Activated CD4-positive, alpha-beta T cell treated with anti-CD3 and anti-CD28 coated beads, Interleukin-2, amount 50 U/mL, for 24 hours (primary cell): Measurements from ENCODE around the gene DYNLT1.
"Not testable (repeated sequence)": the region's sequence is repeated elsewhere in the genome, so short reads cannot be mapped to it uniquely, and the experiment has no call there.

Source experiments
- DNase-seq, 2 donors: peaks; one replicate each; pipeline ENCODE4 v3.0.0-alpha.2; 2020; ENCODE audit warnings: low read depth in 1 of 2, low spot score in 1 of 2

The DYNLT1 gene

GRCh38 chr6:158642097-158642601, 2.4 kb downstream of the DYNLT1 start:
- DNase-seq = no peak

- no peak for DNase-seq
Measured at GRCh38 chr6:158640519-158640918, 4.0 kb downstream of the DYNLT1 start.

DNA sequence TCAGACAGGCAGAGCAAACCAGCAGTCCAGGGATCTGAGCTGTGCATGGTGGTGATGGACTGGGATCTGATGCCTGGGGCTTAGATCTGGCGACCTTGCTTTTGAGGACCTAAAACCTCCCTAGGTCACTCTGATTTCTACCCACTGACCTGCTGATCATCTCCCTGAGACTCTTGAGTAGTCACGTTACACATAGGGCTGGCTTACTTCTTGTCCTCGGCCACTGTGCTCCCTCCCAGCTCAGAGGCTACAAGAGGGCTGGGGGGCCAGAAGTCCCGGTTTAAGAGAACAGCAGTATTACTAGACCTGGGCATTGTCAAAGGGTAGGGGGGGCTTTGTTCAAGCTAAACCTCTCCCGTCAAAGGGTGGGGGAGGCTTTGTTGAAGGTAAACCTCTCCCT, 5.5 kb downstream of the DYNLT1 start:
- no peak for DNase-seq

- no peak for DNase-seq
Measured at GRCh38 chr6:158638324-158638854, 6.2 kb downstream of the DYNLT1 start.

DNA sequence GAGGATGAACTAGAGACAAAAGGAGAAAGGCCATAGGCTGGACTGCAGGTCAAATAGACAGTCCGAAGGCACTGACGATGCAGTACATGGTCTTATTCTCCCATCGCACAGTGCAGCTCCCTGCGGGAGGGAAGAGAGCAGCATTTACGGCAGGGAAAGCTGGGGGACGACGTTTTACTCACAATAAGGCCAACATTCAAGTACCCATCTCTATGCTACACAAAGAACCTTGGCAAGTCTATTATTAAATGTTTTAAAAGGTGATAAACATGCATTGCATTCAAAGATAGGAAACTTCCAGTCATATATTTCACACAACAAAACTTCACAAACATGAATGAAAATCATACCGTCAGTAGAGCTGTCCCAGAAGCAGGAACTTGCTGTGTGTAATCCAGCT, 7.8 kb downstream of the DYNLT1 start:
- no peak for DNase-seq

DNA sequence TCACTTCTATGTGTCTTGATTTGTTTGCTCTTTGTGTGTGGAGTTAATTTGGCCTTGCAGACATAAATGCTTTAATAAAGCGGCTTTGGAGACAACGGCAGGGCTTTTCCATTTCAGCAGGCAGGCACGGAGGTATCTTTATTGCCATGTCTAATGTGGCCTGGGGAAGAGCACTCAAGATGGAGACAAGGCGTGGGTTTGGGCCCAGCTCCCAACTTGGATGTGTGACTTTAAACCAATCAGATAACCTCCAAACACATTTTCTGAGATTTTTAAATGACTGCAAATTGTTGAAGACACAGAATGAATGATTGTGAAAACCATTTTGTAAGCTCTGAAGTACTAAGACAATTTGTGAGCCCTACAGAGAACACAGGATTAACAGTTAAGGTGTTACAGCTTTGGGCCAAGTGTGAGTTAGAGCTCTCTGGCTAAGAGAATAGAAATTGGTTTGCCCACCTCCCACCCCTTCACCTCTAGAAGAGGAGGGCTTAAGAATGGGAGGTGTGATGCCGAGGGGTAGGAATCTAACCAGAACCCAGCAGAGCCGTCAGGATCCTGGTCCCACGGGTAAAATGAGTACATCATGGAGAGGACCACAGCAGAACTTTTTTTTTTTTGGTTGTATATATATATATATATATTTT, 9.0 kb downstream of the DYNLT1 start:
- no peak for DNase-seq

DNA sequence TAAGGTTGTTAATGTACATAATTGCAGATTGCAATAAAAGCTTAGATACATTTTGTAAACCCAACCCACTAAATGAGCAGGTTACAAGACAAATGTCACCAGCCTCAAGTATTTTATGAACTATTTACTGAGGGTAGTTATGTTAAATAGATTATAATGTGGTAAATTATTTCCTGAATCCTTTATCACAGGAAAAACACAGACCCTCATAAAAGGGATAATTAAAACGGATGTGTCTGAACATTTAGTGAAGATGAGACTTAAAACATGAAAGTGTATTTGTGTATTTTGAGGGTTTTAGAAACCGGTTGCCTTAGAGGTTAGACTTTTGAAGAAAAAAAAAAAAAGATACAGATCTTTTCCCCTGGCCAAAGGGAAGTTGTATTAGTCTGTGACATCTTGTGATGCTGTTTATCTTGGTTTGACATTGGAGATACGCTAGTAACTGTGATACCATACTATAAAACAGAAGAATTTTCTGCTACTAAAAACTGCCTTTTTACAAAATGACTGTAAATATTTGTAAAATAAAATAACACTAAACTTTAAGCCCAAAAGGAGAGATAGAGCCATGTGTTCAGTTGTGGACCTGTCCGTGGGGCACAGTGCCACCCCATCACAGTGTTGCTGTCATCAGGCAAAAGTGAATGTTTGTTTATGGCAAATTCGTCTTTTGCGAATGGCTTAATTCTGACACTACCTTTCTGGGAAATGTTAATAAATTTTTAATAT, 9.7 kb downstream of the DYNLT1 start:
- DNase-seq = no peak

DNA sequence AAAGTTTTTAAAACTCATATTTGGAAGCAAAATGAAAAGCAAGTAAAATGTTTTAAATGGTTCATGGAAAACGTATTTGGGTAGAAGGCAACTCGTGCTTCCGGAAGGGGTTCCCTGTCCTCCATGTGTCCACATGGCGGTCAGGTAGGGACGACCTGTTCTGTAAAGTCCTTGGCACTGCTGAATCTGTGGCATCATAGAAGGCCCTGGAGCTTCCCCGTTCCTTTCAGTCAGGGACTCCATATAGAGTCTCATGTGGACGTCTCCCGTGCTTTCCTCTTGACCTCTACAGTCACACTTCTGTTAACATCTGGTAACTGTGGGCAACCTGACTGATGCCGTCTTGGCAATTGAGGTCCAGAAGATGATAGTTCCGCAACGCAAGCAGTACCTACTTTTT, 11.4 kb downstream of the DYNLT1 start:
- no peak for DNase-seq

GRCh38 chr6:158632538-158633119, 11.9 kb downstream of the DYNLT1 start:
- DNase-seq = not testable (repeated sequence)

GRCh38 chr6:158631678-158632537, 12.6 kb downstream of the DYNLT1 start:
- DNase-seq = no peak

- no peak for DNase-seq
Measured at GRCh38 chr6:158630938-158631616, 13.5 kb downstream of the DYNLT1 start.

DNA sequence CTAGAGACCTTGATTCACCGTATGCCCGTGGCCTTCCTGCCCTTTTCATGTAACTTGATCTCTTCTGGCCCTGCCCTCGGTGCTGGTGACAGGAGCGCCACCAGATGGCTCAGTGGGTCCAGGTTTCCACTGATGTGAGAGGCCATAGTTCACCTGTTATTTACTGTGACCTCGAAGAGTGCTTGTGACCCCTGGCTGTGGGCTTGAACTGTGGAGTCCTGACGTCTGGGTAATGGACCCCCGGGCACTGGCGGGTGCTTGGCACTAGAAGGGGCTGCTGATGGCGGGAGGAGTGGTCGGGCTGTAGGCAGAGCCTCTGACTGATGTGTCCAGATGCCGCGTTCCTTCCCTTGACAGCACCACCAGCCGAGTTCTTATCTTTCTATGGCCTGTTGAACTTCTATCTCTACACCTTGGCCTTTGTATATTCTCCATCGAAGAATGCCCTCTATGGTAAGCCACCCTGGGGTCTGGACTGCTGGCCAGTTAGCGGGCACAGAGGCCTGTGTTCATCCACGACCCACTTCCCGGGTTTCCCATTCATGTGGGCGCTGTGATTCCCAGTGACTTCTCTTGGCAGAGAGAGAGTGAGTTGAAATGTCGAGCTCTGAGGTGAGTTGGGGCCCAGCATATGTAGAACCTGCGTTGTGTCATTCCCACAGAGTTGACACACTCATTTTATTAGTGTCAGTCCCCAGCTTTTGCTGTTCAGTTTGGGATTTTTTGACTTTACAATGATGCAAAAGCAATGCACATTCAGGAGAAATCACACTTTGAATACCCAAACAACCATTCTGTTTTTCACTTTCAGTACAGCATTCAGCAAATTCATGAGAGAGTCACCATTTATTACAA, 14.9 kb downstream of the DYNLT1 start:
- DNase-seq = no peak

GRCh38 chr6:158628542-158628941, 16.0 kb downstream of the DYNLT1 start:
- no peak for DNase-seq

- no peak for DNase-seq
Measured at GRCh38 chr6:158627940-158628211, 16.7 kb downstream of the DYNLT1 start.

DNA sequence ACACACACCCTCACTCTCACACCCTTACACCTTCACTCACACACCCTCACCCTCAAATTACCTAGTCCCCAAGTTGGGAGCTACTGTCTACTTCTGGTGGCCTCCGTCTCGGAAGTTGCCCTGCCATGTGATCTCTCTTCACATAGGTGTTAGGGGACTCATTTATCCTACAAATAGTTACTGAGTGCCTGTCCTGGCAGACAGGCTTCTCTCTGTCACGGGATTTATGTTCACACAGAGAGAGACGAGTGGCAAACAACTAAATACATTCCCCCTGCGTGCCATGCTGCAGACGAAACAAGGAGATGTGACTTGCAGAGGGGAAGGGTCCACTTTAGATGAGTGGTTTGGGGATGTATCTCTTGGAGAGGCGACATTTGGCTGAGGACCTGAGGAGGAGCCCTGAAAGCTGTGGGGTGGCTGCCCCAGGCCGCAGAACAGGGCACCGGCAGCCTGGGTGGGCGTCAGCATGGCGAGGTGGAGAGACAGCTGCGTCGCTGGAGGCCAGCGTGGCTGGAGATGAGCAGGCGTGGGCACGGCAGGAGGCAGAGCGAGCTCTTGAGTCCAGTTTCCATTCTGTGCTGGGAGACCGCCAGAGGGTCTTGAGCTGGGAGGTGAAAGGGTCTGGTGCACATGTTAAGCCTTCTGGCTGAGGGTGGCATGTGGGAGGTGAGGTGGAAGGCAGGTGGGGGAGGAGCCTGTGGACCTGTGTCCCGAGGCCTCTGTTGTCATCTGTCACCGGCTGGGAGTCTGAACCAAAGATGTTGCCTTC, 17.2 kb downstream of the DYNLT1 start:
- DNase-seq = no peak

GRCh38 chr6:158626360-158627167, 18.0 kb downstream of the DYNLT1 start:
- DNase-seq = no peak

- no peak for DNase-seq
Measured at GRCh38 chr6:158625881-158626305, 18.6 kb downstream of the DYNLT1 start.
